Astrocyte (in vitro differentiated cells and primary cell): ENCODE measurements around the gene HDGF. TPM values are rescaled to one million over a fixed set of nuclear protein-coding genes. Genes with fewer than 3 reads are reported as not detected.
A peak's percentile ranks its signal among the peaks of the same experiment; 100 is the strongest.

Experiments
- DNase-seq: peaks from one replicate; pipeline ENCODE4 v3.0.0-alpha.2; 2010; ENCODE audit warnings: low read depth
- FAIRE-seq: peaks from 2 replicates; lab custom pipeline; 2011; peaks lifted over from hg19 to GRCh38; lab: Jason Lieb, UNC
- H2AFZ ChIP-seq: 2 replicates; pipeline ENCODE4 v1.6.0; 2012; ENCODE audit warnings: low read depth, low read length, inconsistent platforms
- H3K27ac ChIP-seq: 2 replicates; pipeline ENCODE4 v1.5.1; 2011; ENCODE audit warnings: low read depth, low read length, inconsistent platforms
- H3K27me3 ChIP-seq: 2 replicates; pipeline ENCODE4 v1.6.0; 2011; ENCODE audit warnings: low read length, inconsistent platforms; ENCODE audit not compliant: insufficient read depth
- H3K36me3 ChIP-seq: 2 replicates; pipeline ENCODE4 v1.5.1; 2011; ENCODE audit warnings: low read length, inconsistent platforms; ENCODE audit not compliant: insufficient read depth
- H3K4me1 ChIP-seq: 2 replicates; pipeline ENCODE4 v1.5.1; 2011; ENCODE audit warnings: low read length, inconsistent platforms; ENCODE audit not compliant: insufficient read depth
- H3K4me2 ChIP-seq: 2 replicates; pipeline ENCODE4 v1.6.0; 2012; ENCODE audit warnings: low read length, inconsistent platforms
- H3K4me3 ChIP-seq: 2 replicates; pipeline ENCODE4 v1.5.1; 2011; ENCODE audit warnings: low read depth, mild to moderate bottlenecking, low read length, inconsistent platforms; ENCODE audit not compliant: insufficient read depth
- H3K79me2 ChIP-seq: 2 replicates; pipeline ENCODE4 v1.6.0; 2012; ENCODE audit warnings: mild to moderate bottlenecking, low read length, inconsistent platforms; ENCODE audit not compliant: insufficient read depth
- H3K9ac ChIP-seq: 2 replicates; pipeline ENCODE4 v1.6.0; 2012; ENCODE audit warnings: mild to moderate bottlenecking, low read length, inconsistent platforms
- H3K9me3 ChIP-seq: 2 replicates; pipeline ENCODE4 v1.5.1; 2012; ENCODE audit warnings: low read depth, mild to moderate bottlenecking, low read length, inconsistent platforms; ENCODE audit not compliant: insufficient read depth
- H4K20me1 ChIP-seq: 2 replicates; pipeline ENCODE4 v1.6.0; 2012; ENCODE audit warnings: low read length, inconsistent platforms; ENCODE audit not compliant: insufficient read depth
- H3K27ac Mint-ChIP-seq: one replicate; pipeline ENCODE4 v1.8.0; 2021; ENCODE audit warnings: mild to moderate bottlenecking, mixed read lengths; ENCODE audit not compliant: unreplicated experiment
- H3K27me3 Mint-ChIP-seq: one replicate; pipeline ENCODE4 v1.8.0; 2021; ENCODE audit warnings: low read depth, mixed read lengths; ENCODE audit not compliant: unreplicated experiment
- H3K36me3 Mint-ChIP-seq: one replicate; pipeline ENCODE4 v1.8.0; 2021; ENCODE audit warnings: low read depth, mixed read lengths; ENCODE audit not compliant: unreplicated experiment
- H3K4me1 Mint-ChIP-seq: one replicate; pipeline ENCODE4 v1.8.0; 2021; ENCODE audit warnings: low read depth, mixed read lengths; ENCODE audit not compliant: unreplicated experiment
- H3K4me3 Mint-ChIP-seq: one replicate; pipeline ENCODE4 v1.8.0; 2021; ENCODE audit warnings: mild to moderate bottlenecking, moderate library complexity, mixed read lengths; ENCODE audit not compliant: unreplicated experiment
- H3K9me3 Mint-ChIP-seq: one replicate; pipeline ENCODE4 v1.8.0; 2021; ENCODE audit warnings: mild to moderate bottlenecking, mixed read lengths; ENCODE audit not compliant: unreplicated experiment
- EZH2 ChIP-seq: IDR thresholded peaks from 2 replicates; pipeline ENCODE4 v1.6.1; 2012; ENCODE audit warnings: mild to moderate bottlenecking, low read length, inconsistent platforms; ENCODE audit not compliant: insufficient read depth
- total RNA-seq: library from RNA; stranded (reverse); gene quantifications from 2 replicates; pipeline ENCODE4 v1.2.1, GENCODE V29; 2021
- TF ChIP-seq, protein P1 (sequence below): IDR thresholded peaks from 2 replicates; pipeline ENCODE4 v1.5.1; 2011; ENCODE audit warnings: low read depth, mild to moderate bottlenecking, inconsistent platforms, low read length, moderate library complexity; ENCODE audit not compliant: insufficient read depth

The HDGF gene
- total RNA-seq, 1 donor from 2014 or later: 190 TPM

DNA sequence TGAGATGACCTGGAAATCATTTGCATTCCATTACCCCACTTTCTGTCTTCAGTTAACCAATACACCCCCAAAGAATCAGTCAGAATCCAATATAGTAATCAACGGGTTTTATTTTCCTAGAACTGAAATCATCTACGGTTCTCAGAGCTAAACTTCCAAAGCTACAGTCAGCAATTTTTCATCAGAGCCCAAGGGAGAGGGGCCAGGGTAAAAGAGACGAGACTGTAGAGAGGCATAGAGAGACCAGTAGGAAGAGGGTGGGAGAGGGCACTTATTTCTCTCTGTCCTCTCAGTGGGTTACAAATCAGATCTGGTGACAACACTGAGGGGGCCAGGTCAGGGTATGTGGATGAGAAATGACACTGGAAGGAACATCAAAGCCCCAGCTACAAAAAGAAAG, 9.5 kb downstream of the HDGF start:
- Histone ChIP-seq H3K4me3 (no peak overlapping the region), H3K36me3 (peaks cover 14% of the 10 kb centered on the region), H4K20me1 (no peaks in the 10 kb centered on the region), H3K27ac (no peak overlapping the region), H3K9me3 (no peaks in the 10 kb centered on the region), H3K4me2 (peak overlapping the region; percentile 75), H2AFZ (no peak overlapping the region), H3K9ac (no peak overlapping the region), H3K4me1 (peaks cover 20% of the 10 kb centered on the region), H3K27me3 (no peaks in the 10 kb centered on the region), H3K79me2 (peaks cover 51% of the 10 kb centered on the region)
- no peaks in the 10 kb centered on the region for H3K9me3 Mint-ChIP-seq
- peaks cover 18% of the 10 kb centered on the region for H3K36me3 Mint-ChIP-seq
- H3K4me1 Mint-ChIP-seq: peaks cover 21% of the 10 kb centered on the region
- H3K4me3 Mint-ChIP-seq: peak overlapping the region; percentile 56
- peak overlapping the region; percentile 58 for H3K27ac Mint-ChIP-seq
- FAIRE-seq: no peak
- TF ChIP-seq EZH2: no peak
- TF ChIP-seq, protein P1, sequence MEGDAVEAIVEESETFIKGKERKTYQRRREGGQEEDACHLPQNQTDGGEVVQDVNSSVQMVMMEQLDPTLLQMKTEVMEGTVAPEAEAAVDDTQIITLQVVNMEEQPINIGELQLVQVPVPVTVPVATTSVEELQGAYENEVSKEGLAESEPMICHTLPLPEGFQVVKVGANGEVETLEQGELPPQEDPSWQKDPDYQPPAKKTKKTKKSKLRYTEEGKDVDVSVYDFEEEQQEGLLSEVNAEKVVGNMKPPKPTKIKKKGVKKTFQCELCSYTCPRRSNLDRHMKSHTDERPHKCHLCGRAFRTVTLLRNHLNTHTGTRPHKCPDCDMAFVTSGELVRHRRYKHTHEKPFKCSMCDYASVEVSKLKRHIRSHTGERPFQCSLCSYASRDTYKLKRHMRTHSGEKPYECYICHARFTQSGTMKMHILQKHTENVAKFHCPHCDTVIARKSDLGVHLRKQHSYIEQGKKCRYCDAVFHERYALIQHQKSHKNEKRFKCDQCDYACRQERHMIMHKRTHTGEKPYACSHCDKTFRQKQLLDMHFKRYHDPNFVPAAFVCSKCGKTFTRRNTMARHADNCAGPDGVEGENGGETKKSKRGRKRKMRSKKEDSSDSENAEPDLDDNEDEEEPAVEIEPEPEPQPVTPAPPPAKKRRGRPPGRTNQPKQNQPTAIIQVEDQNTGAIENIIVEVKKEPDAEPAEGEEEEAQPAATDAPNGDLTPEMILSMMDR: no peak
- no peaks in the 10 kb centered on the region for H3K27me3 Mint-ChIP-seq
- no peak for DNase-seq

GRCh38 chr1:156741481-156741983, 9.9 kb downstream of the HDGF start:
- Mint-ChIP-seq H3K9me3 (no peaks in the 10 kb centered on the region), H3K27ac (peak overlapping the region; percentile 91), H3K27me3 (no peaks in the 10 kb centered on the region), H3K4me1 (peaks cover 21% of the 10 kb centered on the region), H3K36me3 (peaks cover 18% of the 10 kb centered on the region), H3K4me3 (peak overlapping the region; percentile 97)
- FAIRE-seq (no peak), DNase-seq (no peak)
- Histone ChIP-seq H3K36me3 (peaks cover 16% of the 10 kb centered on the region), H4K20me1 (no peaks in the 10 kb centered on the region), H3K4me2 (peak overlapping the region; percentile 75), H3K9me3 (no peaks in the 10 kb centered on the region), H3K4me3 (no peak overlapping the region), H3K27me3 (no peaks in the 10 kb centered on the region), H3K4me1 (peaks cover 17% of the 10 kb centered on the region), H3K27ac (peak overlapping the region; percentile 56), H2AFZ (peak overlapping the region; percentile 54), H3K79me2 (peaks cover 47% of the 10 kb centered on the region), H3K9ac (peak overlapping the region; percentile 28)
- TF ChIP-seq, protein P1: no peak
- TF ChIP-seq EZH2: no peak

DNA sequence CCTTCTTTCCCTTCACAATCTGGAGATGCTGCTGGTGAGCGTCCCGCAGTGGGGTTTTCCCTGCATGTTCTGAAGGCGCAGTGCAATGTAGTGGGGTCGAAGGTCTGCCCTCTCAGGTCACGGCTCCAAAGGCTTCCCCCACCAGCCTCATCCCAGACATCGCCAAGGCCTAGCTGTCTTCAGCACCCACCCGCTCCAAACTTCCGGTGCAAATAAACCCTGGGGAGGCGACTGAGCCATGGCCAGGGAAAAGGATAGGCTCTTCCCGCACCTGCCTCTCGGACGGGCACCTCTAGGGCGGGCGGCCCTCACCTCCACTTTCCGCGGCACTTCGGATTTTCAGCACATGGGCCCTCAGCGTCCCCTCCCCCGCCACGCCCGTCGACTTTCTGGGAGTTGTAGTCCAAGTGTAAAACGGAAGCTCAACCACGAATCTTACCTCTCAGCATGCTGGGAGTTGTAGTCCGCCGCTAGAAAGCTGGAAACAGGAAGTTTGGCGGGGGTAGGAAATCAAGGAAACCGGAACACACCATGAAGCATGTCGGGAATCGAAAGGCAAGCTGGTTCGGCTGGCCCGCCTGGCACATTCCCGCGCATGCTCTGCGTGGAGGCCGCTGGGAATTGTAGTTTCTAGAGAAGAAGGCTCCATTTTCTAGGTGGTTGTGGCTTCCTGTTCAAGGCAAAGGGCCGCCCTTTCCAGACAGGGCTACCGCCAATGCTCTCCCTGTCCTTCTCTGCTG, 10.6 kb downstream of the HDGF start, which contains the start of gene MRPL24:
Gene MRPL24, minus strand, starts transcription at position 348 of the 740 bp plus-strand sequence. CDS start 2,384 bp downstream, outside the sequence.
- Histone ChIP-seq H3K4me1 (peaks cover 11% of the 10 kb centered on the region), H4K20me1 (no peaks in the 10 kb centered on the region), H3K4me3 (peak within 1 kb of the TSS; percentile 88), H3K9me3 (no peaks in the 10 kb centered on the region), H2AFZ (peak within 1 kb of the TSS; percentile 65), H3K4me2 (peak within 1 kb of the TSS; percentile 96), H3K36me3 (peaks cover 18% of the 10 kb centered on the region), H3K27me3 (no peaks in the 10 kb centered on the region), H3K9ac (peak within 1 kb of the TSS; percentile 87), H3K27ac (peak within 1 kb of the TSS; percentile 56), H3K79me2 (peaks cover 40% of the 10 kb centered on the region)
- H3K4me3 Mint-ChIP-seq: peak within 1 kb of the TSS; percentile 97
- peaks cover 16% of the 10 kb centered on the region for H3K4me1 Mint-ChIP-seq
- H3K27ac Mint-ChIP-seq: peak within 1 kb of the TSS; percentile 91
- FAIRE-seq (peak; percentile 97), DNase-seq (peak; percentile 99)
- H3K36me3 Mint-ChIP-seq: peaks cover 18% of the 10 kb centered on the region
- no peaks in the 10 kb centered on the region for H3K9me3 Mint-ChIP-seq
- no peaks in the 10 kb centered on the region for H3K27me3 Mint-ChIP-seq
- no peak for TF ChIP-seq EZH2
- TF ChIP-seq, protein P1: no peak
